ENCODE results near the gene SBF1.

The SBF1 gene

DNA sequence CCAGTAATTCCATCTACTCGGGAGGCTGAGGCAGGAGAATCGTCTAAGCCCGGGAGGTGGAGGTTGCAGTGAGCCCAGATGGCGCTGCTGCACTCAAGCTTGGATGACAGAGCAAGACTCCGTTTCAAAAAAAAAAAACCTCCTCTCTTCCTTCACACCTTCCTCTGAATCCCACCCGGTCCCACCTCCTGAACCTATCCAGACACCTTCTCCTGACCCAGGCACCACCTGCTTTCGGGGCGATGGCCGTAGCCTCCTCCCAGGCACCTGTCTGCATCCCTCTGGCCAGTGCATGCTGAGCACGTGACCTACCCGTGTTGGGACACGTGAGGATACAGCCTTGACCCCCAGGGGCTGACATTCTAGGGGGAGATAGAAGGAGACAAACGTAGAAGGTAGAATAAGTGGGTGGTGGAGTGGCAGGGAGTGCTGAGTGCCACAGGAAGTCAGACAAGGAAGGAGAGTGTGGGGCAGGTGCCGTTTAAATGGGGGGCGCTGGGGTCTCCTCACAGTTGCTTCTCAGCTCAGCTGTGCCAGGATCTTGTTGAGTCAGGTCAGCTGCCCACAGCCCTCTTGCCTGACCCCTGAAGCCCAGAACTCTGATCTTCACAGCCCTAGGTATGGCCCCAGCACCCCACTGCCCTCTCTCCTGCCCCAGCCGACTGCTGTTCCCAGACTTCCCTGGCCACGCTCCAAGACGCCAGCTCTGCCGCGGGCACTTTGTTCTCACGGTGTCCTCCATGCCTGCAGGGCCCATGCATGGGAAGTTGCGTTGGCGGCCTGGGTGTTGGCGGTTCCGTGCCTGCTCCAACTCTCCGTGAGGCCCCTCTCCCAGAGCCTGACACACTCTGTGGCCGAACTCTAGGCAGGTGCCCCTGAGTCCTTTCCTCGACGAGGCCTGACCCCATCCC, 10.6 kb upstream of the SBF1 start:
- DNase-seq: no peak

DNA sequence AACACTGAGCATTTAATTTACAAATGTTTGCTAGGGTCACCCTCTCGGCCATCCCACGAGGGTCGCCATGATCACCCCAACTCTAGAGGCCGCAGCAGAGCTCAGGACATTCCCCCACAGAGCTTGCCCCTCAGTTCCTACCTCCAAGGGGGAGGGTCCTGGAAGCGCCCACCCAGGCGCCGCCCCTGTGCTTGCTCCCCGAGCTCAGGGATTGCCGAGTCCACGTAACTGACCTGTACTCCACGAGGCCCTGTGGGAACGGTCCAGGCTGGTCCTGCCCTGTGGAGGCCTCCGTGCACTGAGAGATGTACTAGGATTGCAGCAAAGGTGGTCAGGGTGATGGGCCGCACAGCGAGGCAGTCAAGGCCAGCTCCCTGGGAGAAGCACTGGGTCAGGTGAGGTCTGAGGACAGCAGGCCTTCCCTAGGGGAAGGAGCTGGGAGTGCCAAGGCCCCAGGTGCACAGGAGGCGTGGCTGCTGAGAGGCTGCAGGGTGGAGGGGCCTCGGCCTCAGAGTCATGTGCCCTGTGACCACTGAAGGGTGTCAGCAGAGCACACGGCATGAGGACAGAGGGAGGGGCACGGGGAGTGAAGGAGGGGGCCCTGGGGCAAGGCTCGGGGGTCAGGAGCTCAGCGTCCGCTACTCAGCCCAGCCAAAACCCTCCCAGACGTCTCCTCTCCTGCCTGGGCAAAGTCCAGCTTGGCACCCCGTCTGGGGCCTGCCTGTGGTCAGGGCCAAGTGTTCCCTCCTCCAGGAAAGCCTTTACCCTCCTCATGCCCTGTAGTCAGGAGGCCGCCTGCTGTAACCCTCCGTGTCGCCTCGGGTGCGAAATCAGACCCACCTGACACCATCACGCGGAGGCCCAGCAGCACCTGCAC, 9.4 kb upstream of the SBF1 start:
- DNase-seq: no peak

DNA sequence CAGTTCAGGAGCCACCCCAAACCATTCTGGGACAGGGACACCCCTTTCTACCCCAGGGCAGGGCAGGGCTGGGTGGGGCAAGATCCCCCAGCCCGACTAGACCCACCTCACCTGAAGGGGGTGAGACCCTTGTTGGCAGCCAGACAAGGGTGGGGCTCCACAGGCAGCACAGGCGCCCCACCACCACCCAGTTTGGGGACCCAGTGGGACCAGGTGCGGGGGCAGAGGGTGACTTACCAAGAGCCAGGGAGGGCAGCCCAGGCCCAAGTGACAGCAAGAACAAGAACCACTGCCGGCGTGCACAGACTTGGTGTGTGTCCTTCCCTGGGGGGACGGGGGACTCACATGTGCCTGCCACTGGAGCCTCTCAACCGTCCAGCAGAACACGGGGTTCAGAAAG, 8.7 kb upstream of the SBF1 start:
- no peak for DNase-seq

DNA sequence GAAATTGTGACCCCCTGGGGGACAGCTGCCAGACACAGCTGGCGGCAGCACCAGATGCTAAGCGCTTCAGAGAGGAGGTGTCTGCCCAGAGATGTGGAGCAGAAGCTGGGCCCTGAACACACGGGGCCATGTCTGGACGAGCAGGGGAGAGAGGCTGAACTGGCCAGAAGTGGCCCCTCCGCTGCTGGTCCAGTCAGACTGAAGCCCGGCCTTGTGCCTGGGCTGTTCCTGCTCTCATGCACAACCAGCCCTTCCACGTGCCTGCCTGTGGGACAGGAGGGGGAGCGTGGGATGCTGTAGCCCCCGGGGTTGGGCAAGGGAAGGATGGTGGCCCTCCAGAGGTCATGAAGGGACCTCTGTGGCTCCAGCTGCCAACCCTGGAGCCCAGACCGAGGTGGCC, 8.3 kb upstream of the SBF1 start:
- no peak for DNase-seq

DNA sequence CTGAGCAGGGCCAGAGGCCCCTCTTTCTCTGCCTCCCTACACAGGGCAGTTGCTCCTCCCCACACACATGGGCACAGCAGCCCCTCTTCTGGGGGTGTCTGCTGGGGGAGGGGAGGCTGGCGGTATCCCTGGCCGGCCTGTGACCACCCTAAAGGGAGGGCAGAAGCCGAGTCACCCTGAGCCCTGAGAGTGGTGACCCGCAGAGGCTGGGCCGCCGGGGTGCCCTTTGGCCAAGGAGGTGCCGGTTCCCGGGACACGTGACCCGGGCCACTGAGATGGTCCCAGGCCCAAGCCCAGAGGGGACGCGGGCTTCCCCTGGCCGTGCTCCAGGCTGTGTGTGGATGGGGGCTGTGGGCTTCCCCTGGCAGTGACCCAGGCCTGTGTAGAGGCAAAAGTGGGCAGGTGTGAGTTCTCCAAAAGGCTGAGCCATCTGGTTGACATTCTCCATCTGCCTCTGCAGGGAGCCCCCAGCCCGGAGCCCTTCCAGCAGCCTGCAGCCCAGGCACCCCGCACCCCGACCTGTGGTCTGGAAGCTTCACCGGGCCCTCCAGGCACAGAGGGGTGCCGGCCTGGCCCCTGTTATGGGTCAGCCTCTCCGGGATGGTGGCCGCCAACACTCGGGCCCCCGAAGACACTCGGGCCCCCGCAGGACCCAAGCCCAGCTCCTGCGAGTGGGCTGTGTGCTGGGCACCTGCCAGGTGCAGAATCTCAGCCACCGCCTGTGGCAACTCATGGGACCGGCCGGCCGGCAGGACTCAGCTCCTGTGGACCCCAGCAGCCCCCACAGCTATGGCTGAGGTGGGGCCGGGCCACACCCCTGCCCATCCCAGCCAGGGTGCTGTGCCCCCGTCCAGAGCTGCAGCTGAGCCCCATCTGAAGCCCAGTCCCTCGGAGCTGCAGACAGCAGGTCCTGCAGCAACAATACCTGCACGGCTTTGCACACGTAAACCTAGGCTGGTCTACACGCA, 7.6 kb upstream of the SBF1 start:
- no peak for DNase-seq

DNA sequence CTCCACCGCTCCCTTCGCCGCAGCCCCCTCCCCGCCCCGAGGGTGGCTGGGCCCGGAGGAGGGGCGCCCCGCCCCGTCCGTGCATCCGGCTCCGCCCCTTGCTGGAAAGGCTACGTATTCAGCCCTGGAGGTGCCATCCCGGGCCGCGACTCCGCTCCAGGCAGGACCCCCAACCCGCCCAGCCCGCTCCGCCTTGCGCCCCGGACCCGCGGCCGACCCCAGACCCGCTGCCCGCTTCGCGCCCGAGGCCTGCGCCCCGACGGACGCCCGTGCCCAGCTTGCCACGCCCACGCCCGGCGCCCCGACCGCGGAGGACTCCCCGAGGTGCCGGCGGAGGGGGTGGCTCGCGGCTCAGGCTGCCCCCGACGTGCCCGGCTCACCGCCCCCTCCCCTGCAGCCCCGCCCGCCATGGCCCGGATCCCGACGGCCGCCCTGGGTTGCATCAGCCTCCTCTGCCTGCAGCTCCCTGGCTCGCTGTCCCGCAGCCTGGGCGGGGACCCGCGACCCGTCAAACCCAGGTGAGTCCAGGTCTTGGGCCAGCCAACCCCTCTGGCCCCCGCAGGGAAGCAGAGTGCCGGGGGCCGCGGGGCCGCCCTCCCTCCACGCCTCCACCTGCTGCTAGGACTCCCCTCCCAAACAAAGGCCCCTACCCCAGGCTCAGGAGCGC, 6.7 kb upstream of the SBF1 start, which contains the start of gene ADM2:
Gene ADM2, plus strand, starts transcription at position 104 of the 667 bp plus-strand sequence. Its CDS starts 305 bp downstream, at position 409.
- no peak for DNase-seq

DNA sequence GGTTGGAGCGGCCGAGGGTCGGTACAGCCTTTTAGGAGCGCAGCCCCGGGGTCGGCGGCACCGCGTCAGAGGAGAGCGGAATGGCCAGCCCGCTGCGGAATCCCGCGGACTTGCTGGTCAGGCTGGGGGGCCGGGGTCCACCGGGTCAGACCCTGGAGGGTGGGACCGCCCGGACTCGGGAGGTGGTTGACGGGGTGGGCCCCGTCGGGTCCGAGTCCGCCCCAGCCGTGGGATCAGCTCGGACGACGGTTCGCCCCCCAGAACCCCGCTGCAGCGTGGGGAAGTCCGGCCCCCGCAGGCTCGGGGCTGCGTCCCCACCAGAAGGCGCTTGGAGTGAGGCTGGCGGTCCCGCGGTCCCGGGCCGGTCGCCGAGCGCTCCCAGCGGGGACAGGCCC, 6.2 kb upstream of the SBF1 start:
- no peak for DNase-seq

DNA sequence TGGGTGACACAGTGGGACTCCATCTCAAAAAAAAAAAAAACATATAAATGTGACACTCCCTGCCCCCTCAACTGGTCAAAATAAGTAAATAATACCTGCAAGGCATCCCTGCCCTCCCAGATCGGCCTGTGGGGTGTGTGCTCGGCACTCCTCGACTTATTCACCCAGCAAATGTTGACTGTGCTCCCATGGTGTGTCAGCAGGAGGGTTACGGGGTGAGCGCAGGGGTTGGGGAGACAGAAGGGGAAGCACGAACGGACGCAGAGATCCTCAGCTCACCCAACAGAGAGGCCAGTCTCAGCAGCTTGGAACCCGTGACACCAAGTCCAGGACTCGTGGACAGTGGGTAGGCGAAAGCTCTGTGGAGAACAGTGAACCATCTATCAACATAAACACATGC, 4.9 kb upstream of the SBF1 start:
- DNase-seq: no peak

DNA sequence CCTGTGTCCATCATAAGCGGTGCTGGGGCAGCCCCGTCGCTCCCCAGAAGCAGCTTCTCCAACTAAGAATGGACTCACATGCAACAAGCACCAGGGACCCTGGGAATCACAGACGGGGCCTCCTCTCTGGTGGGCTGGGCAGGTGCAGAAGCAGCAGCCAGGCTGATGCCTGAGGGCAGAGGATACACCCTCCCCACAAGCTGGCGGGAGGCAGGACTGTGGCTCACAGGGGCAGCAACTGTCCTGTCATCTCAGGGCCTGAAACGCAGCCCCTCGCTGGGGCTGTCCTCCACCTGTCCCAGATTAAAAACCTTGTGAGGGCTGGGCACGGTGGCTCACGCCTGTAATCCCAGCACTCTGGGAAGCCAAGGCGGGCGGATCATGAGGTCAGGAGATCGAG, 3.1 kb upstream of the SBF1 start:
- no peak for DNase-seq

DNA sequence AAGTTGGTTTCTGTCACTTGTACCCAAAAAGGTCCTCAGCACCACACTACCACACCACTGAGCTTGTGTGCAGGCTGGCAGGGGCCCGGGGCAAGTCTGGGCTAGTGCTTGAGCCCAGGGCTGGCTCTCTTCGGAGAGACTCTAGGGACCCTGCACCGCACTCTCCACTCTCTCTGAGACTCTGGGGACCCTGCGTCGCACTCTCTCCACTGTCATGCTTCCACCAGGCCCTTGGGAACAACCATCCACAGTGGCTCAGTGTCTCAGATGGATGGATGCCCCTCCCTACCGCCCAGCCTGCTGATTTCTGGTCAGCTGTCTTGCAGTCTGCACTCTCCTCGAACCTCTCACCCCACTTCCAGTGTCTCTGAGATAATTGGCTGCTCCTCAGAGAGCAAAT, 2.0 kb upstream of the SBF1 start:
- no peak for DNase-seq

DNA sequence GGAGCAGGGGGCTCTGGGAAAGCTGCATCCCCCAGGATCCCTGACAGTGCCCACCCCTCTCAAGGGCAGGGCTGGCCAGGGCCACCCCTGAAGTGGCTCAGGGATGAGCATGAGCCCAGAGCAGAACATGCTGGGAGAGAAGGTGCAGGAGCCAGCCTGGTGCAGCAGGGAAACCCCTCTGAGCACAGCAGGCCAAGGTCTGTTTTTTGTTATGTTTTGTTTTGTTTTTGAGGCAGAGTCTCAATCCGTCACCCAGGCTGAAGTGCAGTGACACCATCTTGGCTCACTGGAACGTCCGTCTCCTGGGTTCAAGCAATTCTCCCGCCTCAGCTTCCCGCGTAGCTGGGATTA, 792 bp upstream of the SBF1 start:
- DNase-seq: no peak

DNA sequence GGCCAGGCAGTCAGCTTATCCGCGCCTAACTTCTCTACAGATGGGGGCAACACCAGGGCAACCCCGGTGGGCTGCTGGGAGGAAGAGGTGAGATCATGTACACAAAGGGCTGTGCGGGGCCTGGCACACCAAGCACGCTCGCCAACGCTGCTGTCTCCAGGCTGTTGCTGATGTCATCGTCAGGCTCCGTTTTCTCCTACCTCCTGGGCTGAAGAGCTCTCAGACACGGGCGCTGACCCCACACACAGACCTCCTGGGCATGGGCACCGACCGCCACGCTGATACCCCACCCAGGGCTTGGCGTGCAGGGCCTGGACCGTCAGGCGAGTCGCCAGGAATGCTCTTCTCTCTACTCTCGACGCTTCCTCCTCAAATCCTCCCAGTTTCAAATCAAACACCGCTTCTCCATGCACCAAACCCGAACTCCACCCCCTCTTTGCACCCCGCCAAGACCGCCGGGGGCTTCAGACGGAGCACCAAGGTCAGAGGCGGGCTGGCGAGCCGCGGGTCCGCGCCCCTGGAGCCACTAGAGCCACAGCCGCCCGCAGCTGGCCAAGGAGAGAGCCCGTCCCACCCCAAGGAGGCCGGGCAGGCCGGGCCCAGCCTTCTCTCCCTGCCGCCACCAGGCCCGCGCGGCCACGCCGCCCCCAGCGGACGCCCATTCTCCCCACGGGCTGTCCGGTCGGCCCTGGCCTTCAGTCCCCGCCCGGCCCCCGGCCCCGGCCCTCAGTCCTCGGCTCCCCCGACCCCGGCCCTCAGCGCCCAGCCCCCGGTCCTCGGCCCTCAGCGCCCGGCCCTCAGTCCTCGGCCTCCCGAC, 772 bp downstream of the SBF1 start:
- DNase-seq: no peak

DNA sequence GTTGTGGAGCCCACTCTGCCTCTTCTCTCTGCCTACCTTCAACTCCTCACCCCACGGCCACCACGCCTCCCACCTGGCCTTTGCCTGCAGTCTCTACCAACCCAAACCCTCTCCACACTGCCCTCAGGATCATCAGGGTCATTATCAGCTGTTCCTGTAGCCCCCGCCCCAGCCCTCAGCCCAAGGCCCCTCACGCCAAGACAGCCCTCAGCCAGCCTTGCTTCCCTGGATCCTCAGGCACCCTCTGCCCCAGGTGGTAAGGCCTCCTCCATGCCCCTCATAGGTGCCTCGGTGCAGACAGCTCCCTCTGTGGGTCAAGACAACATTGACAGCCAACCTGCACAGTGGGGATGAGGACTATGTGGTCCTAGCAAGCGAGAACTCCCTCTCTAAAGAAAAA, 1.7 kb downstream of the SBF1 start:
- DNase-seq: no peak

DNA sequence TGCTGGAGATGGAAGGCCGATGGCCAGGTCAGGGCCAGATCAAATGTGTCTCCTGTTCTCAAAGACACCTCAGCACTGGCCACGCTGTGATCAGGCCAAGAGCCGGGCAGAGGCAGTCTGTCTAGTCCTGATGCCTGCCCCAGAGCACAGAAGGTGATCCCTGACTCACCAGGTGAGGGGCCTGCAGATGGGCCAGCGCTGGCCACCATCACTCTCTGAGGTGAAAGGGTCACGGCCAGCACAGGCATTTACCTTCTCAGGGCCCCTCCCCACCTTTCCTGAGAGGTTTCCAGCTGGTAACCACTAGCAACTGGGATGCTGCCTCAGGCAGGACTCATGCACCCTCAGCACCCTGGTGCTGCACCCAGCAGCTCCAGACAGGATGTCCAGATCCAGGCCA, 2.9 kb downstream of the SBF1 start:
- DNase-seq: no peak

DNA sequence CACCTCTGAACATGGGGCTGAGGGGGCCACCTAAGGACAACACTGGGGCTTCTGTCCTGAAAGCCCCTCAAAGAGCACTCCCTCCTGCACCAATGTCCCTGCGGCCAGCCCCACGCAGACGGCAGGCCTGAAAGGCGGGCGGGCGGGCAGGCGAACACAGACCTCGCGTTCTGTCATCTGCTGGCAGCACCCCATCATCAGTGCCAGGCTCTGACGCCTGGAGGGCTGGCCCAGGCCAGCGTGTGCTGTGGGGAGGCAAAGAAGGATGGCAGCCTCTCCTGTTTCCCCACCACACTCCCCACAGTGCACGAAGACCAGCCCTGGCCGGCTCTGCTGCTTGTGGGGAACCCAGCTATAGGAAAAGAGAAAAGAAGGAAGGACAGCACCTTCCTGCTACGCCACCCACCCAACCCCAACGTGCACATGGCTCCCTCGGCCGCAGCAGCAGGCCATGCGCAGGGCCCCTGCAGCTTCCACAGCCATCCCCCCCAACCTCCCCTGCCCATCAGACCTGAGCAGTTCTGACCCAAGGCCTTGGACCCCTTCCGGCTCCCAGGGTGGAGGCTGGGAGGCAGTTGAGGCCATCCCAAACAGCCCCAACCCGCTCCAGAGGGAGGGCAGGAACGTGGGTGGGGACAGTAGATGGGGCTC, 3.5 kb downstream of the SBF1 start:
- DNase-seq: peak in 1 of 2 experiments; percentile 35

DNA sequence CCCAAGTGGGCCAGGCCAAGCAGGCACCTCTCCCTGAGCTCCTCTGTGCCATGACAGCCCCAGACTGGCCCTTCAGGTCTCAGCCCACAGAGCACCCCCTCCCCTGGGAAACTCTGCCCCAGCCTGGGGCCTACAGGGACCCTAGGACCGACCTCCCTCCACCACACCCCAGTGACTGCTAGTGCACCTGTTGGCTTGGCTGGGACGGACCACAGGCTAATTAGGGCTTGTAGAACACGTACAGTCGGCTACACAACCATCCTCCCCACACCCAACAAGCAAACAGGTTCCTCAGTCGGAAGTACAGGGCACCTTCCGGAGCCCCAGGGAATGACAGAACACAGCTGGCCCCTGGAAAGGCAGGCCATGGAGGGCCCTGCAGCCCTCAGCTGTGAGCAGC, 4.3 kb downstream of the SBF1 start:
- DNase-seq: no peak

DNA sequence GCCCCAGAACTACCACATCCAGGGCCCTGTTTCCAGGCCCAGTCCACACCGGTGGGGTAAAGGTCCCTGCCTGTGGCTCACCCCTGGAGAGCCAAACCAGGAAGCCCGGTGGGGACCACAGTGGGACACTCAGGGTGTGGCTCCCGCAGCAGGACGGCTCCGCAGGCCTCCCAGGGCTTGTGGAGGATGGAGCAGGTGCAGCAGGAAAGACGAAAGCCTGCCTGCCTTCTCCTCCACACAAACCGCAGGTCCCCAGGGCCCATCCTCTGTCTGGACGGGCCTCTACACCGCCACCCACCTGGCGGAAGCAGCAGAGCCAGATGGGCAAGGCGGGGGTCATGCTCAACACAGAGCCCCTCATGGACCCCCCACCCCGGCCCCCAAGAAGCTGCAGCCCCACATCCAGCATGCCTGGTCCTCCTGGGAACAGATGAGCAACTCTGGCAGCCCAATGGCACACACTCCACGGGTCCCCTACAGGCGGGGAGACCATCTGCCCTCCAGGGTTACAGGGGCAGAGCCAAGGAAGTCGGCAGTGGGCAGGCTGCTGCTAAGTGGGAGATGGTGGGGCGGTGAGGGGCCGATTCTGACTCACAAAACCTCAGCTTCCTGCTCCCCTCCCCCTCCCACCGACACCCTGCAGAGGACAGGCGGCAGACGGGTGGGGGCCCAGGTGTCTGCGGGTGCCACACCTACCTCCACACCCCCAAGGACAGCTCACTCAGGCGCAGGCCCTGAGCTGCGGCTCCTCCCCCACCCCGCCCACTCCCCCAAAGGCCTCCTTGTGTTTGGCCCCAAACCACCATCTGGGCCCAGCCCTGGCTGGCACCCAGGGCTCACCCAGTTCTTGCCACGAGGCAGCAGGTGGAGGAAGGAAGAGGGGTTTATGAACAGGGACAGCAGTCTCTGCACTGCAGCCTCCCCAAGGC, 5.2 kb downstream of the SBF1 start:
- DNase-seq: no peak

DNA sequence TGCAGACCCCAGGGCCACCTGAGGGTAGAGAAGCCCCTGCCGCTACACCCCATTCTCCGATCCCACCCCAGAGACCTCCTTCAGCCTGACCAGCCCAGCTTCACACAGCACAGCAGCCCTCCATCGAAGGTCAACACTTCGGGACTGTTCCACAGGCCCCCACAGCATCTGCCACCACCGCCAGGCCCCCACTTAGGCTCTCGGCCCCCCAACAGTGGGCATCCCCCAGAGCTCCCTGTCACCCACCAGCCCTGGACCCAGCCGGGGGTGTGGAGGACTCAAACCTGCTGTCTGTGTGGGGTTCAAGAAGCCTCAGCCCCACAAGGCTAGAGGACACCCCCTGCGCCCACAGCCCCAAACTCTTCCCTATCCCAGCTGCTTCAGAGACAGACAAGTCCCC, 6.2 kb downstream of the SBF1 start:
- no peak for DNase-seq

DNA sequence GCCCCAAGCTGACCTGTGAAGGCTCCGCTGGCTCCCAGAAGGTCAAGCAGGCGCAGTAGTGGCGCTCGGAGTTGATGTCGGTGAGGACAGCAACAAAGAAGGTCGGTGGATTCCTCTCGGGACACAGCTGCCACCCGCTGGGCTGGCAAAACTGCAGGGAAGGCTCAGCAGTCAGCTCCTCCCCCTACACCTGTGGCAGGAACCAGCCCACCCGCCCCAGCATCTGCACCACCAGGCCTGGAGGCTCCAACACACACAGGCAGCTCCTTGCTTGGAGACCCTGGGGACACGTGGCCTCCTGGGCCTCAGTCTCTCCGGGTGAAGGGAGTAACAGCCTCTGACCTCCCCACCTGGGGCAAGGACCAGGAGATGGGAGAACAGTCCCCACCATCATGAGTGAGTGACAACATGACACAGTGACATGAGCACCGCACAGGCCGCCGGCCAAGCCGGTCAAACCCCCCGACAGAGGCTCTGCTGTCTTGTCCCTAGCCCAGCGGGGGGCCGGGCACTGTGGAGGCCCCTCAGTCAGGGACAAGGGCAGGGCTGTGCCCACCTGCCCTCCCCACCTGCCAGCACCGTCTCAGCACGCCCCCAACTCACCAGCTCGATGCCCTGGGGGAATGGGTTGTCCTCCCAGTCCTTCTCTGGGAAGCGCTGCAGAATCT, 6.9 kb downstream of the SBF1 start:
- no peak for DNase-seq
